Inferior parietal cortex (tissue), 1 donor: ENCODE data around the gene CPXM1.
"Not testable (repeated sequence)": the region's sequence is repeated elsewhere in the genome, so short reads cannot be mapped to it uniquely, and the experiment has no call there.

ENCODE experiments used
- DNase-seq: peaks from one replicate; pipeline ENCODE4 v3.0.0-alpha.2; 2016; ENCODE audit errors: extremely low spot score

CPXM1 gene

DNA sequence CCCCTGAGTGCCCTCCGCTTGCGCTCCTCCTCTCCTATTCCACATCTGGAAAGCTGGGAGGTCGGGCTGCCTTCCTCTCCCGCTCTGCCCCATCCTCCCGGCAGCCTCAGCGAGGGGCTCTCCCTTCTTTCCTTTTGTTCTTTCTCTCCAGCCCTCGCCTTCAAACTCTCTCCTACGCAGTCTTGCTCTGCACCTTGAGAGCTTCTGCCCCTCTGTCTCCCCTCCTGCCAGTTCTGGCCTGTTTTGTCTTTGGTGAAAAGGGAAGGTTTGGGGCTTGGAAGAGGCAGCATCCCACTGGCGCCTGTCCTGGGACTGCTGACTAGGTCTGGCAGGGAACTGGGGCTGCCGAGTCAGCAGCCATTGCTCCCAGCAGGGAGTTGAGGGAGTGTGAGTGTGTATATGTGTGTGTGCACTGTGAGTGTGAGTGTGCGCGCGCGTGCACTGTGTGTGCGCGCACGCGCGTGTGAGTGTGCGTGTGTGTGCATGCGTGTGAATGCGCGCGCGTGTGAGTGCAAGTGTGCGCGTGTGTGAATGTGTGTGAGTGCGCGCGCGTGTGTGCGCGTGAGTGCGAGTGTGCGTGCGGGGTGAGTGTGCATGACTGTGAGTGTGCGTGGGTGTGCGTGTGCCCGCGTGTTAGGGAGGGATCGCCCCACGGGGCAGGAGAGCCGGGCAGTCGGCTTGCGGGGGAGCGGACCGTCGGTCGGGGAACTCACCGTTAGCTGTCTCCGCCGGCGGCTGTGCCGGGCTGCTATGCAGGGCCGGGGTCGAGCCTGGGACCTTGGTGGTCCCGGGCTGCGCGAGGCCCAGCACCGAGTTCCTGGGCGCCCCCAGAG, 523 bp downstream of the CPXM1 start:
- no peak for DNase-seq

DNA sequence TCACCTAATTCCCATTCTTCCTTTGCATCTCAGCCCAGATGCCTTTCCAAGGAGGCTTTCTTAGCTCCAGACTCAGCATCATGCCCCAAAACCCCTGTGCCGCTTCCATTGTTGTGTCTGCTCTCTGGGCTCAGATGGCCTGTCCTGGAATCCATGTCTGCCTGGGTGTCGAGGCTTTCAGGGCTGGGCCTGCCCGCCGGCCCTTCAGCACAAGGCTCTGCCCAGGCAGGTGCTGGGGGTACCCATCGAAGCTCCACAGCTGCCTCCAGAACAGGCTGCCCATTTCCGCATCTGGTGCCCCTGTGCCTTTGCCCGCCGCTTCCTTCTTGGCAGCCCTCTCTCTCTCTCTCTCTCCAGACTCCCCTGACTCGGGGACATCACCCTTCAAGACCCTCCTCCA, 1.2 kb downstream of the CPXM1 start:
- no peak for DNase-seq

DNA sequence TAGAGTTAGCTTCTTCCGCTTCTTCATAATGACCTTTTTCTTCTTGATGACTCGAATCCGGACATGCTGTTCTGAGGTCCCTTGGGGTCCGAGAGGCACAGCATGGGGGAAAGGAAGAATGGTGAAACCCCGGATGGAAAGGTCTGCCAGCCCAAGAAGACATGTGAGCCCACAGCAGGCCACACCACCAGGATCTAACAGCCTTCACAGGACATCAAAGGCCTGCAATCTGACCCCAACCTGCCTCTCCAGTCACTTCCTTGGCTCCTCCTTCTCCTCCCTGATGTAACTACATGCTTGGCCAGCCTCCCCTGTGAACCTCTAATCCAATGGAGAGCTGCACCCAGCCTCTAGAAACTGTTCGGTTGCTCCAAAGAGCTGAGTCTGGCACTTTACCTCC, 1.6 kb downstream of the CPXM1 start:
- DNase-seq: no peak

DNA sequence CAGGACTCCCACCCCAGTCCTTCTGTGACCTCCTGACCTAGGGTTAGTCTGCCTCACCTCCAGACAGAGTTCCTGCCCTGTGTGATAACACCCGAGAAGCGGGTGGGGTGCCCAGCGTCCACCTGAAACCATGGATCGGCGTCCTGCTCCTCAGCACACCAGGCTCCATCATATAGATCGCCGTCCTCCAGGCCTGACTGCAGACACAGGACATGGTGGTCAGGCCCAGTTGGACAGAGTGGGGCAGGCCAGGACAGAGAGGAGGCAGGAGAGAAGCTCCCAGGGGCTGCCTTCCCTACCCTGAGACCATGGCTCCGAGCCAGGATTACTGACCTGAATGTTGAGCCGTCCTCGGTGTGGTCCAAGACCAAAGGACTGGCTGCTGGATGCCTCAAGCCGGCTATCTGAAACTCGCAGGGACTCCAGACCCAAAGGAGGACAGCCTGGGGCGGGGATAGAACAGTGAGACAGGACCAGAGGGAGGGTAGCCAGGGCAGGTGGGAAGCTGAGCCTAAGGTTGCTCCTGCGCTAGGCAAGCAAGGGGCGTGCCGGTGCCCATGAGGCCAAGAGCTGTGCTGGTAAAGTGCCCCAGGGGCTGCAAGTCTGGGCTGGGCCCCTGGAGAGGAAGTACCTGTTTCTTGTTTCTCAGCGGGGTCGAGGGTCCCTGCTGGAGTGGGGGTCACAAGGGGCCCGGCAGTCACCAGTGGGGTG, 2.2 kb downstream of the CPXM1 start:
- DNase-seq: no peak

DNA sequence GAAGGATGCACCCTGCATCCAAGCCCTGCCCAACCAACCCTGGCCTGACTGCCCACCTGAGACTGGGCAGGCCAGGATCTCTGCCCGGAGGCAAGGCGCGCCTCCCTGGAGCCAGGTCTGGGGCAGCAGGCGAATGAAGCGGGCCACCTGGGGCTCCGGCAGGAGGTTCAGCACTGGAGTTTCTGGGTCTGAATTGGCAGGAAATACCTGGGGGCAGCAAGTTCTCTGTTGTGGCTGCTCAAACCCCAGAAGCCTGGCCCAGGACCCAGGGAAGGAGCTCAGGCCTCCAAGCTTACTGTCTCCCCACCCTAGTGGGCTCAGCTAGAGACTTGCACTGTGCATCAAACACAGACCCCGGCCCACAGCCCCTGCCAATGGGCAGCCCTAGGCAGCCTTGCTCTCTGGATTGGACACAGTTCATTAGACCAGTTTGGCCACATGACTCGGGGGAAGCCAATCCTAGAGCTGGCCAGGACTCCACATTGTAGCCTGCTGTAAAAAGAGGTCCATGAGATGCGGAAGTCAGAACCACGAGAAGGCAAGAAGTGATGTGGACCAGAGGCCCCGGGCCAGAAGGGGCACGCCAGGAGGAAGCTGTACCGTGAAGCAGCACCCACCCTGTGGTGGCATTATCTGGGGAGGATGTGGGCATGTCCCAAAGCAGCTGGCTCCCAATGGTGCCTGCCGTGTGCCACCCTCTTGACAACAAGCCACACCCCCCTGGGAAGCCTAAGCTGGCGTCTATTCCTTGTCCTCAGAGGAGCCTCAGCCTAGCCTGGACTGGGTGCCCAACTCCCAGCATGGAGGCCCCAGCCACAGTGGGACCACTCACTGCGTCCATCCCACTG, 3.1 kb downstream of the CPXM1 start:
- DNase-seq: no peak

DNA sequence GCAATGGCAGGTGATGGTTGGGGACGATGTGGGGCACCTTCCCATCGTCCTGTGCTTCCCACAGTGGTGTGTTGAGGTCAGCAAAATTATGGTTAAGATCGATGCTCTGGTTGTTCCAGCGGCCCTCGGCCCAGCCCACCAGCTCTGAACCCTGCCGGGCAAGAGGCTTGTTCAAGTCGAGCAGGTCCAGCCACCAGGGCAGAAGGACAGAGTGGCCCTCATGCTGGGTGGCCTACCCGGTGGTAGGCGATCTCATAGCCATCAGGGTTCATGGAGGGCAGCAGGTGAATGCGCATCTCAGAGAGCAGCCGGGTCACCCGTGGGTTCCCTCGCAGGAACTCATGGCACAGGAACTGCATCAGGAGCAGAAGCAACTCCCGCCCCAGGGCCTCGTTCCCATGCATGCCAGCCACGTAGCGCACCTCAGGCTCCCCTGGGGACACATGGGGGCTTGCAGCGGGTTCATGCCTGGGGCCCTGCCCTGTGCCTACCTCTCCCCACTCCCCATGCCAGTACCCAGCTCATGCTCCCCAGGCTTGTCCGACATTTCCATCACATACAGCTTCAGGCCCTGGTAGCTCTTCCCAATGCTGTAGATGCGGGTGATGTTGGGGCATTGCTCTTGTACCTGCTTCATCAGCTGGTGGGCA, 4.3 kb downstream of the CPXM1 start:
- no peak for DNase-seq

DNA sequence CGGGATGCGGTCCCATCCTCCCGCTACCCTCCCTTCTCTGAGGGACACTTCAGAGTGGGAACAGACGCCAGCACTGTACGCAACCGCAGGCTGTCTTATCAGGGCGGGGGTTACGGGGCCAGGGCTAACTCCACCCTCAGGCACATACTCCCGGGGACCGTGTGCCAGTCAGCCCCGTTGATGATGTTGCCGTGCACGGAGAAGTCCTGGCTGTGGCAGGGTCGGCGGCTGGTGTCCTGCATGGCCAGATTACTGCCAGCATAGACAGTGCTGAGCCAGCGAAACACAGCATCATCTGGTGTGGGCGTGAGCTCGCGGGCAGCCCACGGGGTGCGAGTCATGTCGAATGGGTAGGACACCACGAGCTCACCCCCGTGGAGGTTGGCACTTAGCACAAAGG, 5.0 kb downstream of the CPXM1 start:
- no peak for DNase-seq

DNA sequence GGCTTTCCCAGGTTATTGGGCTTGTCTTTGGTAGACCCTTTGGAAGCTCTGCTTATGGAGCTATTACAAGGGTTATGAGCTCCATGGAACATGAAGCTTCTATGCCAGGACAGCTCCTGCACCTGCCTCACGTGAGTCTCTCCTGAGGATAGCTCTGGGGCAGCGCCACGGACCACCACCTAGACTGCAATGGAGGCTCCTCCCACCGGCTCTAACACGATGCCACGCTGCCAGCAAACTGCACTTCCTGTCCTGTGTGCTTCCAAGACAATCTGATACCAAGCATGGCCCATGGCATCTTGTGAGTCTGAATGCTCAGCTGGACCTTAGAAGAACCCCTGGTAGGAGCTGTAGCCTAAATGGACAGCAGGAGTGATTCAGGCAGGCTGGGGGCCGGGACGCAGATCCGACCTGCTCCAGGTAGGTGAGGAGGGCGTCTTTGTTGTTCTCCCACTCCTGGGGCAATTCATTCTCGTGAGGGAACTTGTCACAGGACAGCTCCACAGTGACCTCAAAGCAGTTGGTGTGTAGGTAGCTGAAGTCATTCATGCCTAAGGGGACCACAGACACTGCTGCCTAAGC, 5.5 kb downstream of the CPXM1 start:
- DNase-seq: no peak

DNA sequence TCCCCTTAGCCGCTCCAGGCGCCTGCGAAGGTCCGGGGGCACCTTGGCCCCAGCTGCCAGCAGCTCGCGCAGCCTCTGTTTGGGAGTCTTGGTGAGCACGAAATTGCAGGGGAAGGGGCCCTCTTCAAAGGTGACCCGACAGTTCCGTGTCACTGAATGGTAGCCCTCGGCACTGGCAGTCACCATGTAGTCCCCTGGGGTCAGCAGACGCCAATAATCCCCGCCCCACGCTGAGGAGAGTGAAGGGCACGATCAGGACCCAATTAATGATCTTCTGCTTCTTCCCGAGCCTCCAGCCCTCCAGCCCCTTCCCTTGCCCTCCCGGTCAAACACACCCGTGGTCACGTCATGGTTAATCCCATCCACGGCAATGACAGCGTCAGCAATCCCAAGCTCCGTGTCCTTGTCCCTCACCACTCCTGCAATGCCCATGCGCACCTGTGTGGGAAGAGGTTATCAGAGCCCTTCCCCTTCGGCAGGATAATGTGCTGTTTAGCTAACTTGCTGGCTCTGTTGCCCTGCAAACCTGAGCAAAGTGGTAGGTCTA, 6.2 kb downstream of the CPXM1 start:
- DNase-seq: no peak

DNA sequence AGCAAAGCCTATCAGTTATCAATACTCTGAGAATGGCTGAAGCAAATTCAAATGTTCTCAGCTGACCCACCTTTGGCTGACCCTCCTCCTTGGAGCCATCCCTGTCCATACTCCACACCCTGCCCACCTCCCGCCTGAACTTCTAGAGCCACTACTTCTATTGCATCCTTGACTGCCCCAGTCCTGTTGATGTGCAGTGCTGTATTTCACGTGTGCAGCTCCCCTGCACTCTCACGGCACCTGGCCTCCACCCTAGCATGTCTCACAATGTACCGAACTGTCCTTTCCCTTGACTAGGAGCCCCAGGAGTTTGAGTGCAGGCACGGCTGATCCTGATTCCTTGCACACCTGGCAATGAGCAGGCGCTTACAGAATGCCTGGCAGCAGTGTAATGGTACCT, 7.0 kb downstream of the CPXM1 start:
- no peak for DNase-seq

DNA sequence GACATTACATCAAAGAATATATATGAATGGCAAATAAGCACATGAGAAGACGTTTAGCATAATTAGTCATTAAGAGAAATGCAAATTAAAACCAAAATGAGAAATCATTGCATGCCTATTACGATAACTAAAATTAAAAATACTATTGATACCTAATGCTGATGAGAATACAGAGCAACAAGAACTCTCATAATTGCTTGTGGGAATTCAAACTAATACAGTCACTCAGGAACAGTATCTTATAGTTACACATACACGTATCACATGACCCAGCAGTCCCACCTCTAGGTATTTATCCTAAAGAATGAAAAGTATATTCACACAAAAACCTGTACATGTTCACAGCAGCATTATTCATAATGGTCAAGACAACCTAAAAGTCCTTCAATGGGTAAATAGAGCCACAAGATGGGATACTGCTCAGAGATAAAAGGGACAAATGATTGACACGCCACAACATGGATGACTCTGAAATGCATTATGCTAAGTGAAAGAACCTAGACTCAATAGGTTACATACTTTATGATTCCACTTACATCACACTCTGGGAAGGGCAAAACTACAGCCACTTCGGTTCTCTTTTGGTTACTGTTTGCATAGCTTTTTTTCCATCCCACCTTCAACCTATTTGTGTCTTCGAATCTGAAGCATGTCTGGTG, 16.4 kb downstream of the CPXM1 start:
- DNase-seq: no peak

DNA sequence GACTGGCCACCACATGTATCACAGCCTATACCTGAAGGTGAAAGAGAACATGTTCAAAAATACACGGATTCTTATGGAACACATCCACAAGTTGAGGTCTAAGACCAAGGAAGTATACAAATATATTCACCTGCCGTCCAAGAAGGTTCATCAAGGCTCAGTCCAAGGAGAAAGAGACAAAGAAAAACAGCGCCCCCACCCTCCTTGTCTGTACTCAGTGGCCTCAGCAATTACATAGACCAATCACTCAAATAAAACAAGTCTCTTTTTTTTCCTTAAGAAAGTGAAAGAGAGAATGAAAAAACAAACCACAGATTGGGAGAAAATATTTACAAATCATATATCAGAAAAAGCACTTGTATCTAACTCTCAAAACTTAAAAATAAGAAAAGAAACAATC, 19.5 kb downstream of the CPXM1 start:
- DNase-seq: no peak

DNA sequence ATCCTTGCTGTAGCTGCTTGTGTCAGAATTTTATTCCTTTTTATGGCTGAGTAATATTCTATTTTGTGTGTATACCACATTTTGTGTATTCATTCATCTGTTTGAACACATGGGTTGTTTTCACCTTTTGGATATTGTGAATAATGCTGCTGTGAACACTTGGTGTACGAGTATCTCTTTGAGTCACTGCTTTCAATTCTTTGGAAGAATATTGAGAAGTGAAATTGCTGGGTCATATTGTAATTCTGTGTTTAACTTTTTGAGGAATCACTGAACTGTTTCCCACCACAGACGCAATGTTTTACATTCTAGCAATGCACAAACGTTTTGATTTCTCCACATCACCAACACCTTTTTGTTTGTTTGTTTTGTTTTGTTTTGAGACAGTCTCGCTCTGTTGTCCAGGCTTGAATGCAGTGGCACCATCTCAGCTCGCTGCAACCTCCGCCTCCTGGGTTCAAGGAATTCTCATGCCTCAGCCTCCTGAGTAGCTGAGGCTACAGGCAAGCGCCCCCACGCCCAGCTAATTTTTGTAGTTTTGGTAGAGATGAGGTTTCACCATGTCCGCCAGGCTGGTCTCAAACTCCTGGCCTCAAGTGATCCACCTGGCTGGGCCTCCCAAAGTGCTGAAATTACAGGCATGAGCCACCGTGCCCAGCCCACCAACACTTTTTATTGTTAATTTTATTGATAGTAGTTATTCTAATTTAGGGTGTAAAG, 21.7 kb downstream of the CPXM1 start:
- DNase-seq: no peak

DNA sequence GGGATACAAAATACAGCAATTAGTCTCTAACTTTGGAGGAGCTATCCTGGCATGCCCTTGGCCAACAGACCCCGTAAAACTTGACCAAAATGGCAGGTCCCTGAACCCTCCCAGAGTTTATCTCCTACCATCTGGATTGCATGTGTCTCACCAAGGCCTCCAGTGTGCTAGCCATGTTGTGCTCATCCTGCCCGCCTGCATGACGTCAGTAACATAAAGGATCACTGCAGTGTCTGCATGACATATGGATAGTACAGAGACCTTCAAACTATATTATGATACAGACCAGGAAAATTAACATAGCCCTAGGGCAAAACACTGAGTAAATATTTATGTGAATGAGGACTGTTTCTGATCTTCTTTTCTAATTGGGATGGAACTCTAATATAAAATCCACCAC, 25.3 kb downstream of the CPXM1 start:
- DNase-seq: no peak

DNA sequence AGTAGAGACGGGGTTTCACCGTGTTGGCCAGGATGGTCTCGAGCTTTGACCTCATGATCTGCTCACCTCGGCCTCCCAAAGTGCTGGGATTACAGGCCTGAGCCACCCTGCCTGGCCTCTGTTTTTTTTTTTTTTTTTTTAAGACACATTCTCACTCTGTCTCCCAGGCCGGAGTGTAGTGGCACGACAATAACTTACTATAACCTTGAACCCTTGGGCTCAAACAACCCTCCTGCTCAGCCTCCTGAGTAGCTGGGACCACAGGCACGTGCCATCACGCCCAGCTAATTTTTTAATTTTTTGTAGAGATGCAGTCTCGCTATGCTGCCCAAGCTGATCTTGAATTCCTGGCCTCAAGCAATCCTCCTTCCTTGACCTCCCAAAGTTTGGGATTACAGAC, 26.6 kb downstream of the CPXM1 start:
- DNase-seq: no peak

DNA sequence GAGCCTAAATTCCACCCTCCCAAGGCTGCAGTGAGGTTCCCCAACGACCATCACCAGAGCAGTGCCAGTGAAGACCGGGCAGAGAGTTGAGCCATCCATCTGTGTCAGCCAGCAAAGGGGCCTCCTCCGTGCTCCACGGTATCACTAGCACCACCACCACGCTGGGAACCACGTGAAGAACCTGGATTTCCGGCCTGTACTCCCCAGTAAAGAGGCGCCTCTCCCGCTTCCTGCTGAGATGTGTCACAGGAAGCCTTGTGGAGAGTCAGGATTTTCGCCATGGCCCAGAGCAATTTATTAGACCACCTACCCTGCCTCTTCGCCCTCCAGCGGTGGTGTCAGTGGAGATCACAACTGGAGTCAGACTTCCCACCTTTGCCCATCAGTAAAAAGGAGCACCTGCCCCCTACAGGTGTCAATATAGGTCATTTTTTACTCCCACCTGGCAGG, 28.8 kb downstream of the CPXM1 start:
- DNase-seq: no peak

DNA sequence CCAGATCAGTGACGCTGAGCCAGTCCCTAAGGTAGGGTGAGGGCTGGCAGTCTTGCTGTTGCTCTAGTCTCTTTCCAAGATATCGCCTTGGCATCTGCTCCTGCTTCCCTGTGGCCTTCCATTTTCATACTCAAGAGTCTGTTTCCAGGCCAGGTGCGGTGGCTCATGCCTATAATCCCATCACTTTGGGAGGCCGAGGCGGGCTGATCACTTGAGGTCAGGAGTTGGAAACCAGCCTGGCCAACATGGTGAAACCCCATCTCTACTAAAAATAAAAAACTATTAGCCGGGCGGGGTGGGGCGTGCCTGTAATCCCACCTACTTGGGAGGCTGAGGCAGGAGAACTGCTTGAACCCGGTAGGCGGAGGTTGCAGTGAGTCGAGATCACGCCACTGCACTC, 30.3 kb downstream of the CPXM1 start:
- DNase-seq: not testable (repeated sequence)

DNA sequence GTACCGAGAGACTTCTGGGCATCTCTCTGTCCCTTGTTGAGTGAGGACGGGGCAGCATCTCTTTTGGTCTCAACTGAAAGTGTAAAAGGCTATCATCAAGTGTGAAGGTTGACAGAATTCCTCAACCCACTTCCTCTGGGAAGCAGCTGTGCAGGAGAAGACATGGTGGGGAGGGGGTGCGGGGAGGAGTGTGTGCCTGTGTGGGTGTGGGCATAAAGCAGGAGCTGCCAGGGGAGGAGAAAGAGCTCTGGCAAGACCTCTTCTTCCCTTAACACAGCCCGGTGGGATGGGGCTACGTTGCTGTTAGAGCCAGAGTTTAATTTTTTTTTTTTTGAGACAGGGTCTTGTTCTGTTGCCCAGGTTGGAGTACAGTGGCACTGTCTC, 31.8 kb downstream of the CPXM1 start:
- DNase-seq: no peak

DNA sequence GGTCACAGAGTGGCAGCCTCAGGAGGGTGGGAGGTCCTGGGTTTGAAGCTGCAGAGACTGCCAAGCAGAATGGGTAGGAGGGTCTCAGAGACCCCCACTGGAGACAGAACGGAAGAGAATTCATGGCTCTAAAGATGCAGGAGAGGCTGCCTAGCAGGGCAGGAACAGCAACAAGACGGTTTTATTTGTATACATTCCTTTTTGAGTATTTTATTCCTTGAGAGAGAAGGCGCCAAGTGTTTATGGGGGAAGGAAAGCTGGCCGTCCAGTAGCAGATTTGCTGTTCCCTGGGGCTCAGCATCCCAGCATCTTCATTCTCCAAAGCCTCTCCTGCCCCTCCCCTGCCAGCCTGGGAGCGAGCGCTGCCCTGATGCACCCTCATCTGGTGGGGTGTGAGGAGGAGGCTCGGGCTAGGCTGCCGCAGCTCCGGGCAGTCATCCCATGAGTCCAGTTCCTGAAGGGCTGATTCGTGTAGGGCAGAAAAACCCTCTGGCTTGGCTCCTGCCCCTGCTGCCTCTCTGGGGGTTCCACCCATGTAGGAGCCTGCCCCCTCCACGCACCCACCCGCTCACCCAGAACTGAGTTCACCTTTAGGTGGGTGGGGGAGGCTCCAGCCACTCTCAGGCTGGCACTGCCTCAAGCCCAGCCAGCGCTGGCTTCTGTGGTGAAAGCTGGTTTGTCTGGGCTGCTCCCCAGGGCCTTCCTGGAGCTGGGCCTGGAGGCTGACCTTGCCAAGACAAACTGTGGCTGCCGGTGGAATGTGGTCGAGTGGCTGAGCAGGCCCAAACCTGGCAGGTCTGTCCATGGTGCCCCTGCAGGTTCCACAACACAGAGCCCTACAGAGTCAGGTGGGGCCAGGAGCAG, 32.4 kb downstream of the CPXM1 start:
- no peak for DNase-seq
